SK-N-MC (cell line): ENCODE data around the gene STON2.

Experiments used
- DNase-seq: peaks from one replicate; pipeline ENCODE4 v3.0.0-alpha.2; 2011; ENCODE audit warnings: low read depth, low spot score
- H3K27ac ChIP-seq: fragments of 200-600 bp; sonication (generic); 2 replicates; pipeline ENCODE4 v1.5.1; 2016; ENCODE audit warnings: mixed run types
- H3K36me3 ChIP-seq: fragments of 200-600 bp; sonication (generic); 2 replicates; pipeline ENCODE4 v1.6.1; 2017; ENCODE audit warnings: antibody characterized with exemption, low read length, mixed read lengths; ENCODE audit not compliant: insufficient read depth
- H3K4me3 ChIP-seq: fragments of 200-600 bp; sonication (generic); 2 replicates; pipeline ENCODE4 v1.5.1; 2016
- H3K9ac ChIP-seq: fragments of 200-600 bp; sonication (generic); 2 replicates; pipeline ENCODE4 v1.8.0; 2017; ENCODE audit warnings: mixed run types, mixed read lengths; ENCODE audit not compliant: insufficient read length
- H3K9me3 ChIP-seq: fragments of 200-600 bp; sonication (generic); 2 replicates; pipeline ENCODE4 v1.6.1; 2017; ENCODE audit warnings: low read depth, mild to moderate bottlenecking, antibody characterized with exemption, low read length, moderate library complexity, mixed read lengths
- EZH2 ChIP-seq: fragments of 200-600 bp; sonication (generic); IDR thresholded peaks from one replicate; pipeline ENCODE4 v1.6.1; 2017; ENCODE audit warnings: antibody characterized with exemption
- FOXP2 ChIP-seq: optimal IDR thresholded peaks from 2 replicates; pipeline ENCODE3; 2011; ENCODE audit warnings: mild to moderate bottlenecking, moderate library complexity; ENCODE audit not compliant: insufficient read depth; ENCODE audit errors: extremely low read length, control extremely low read depth
- POLR2AphosphoS5 ChIP-seq: IDR thresholded peaks from 2 replicates; pipeline ENCODE4 v1.6.1; 2012; ENCODE audit warnings: mild to moderate bottlenecking, low read depth, low read length, borderline replicate concordance

STON2 gene

DNA sequence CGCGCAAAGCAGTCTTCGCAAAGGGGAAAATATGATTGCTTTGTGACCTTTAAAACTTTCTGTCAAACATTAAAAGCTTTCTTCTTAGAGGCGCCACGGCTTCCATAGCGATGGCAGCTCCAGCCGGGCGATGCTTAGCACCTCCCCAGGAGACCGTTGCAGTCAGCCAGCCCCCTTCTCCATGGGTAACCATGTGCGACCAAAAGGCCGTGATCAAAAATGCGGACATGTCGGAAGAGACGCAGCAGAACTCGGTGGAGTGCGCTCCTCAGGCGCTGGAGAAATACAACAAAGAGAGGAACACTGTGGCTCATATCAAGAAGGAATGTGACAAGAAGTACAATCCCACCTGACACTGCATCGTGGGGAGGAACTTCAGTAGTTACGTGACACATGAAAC, 12.7 kb upstream of the STON2 start:
- no peaks in the 10 kb centered on the region for H3K36me3 ChIP-seq
- no peak for TF ChIP-seq EZH2
- no peak for TF ChIP-seq POLR2AphosphoS5
- no peak for TF ChIP-seq FOXP2
- H3K27ac ChIP-seq: no peak overlapping the region
- no peaks in the 10 kb centered on the region for H3K9me3 ChIP-seq
- H3K9ac ChIP-seq: no peak overlapping the region
- H3K4me3 ChIP-seq: no peak overlapping the region
- DNase-seq: no peak

DNA sequence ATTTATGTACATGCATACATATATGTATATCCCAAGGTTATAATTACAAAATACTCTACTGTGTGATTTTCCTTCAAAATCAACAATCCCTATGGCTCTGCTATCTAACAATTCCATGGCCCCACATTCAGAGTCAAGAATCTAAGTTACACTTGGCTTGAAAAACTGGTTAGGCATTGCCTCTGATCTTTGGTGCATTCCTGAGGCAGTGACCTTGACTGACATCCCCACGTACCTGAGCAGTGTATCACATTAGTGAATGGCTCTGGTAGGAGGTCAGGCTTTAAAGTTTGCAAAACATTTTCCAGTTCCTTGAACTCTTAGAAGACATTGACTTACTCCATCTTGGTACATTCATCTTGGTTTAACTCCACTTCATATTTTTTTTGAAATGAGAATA, 8.5 kb upstream of the STON2 start:
- Histone ChIP-seq H3K27ac (no peak overlapping the region), H3K4me3 (no peak overlapping the region), H3K9me3 (no peaks in the 10 kb centered on the region), H3K9ac (no peak overlapping the region), H3K36me3 (no peaks in the 10 kb centered on the region)
- TF ChIP-seq POLR2AphosphoS5: no peak
- no peak for TF ChIP-seq EZH2
- TF ChIP-seq FOXP2: no peak
- DNase-seq: no peak

DNA sequence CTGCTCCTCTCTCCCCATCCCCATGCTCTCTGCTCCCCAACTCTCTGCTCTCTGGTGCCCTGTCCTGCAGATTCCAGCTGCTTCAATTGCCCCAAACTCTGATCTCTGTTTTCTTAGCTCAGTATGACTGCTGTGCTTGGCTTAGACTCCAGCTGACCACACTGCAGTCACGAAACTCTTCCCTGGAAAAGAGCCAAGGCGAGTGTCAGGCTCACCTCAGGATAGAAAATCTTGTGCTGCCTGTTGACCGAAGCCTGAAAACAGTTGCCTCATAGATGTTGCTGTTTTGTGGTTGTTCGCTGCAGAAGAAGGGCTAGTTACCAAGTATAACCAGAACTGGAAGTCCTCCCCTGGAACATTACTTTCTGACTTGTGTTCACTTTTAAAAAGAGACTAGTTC, 6.7 kb upstream of the STON2 start:
- TF ChIP-seq FOXP2 (no peak), EZH2 (no peak), POLR2AphosphoS5 (no peak)
- no peak for DNase-seq
- no peak overlapping the region for H3K4me3 ChIP-seq
- no peaks in the 10 kb centered on the region for H3K9me3 ChIP-seq
- H3K36me3 ChIP-seq: no peaks in the 10 kb centered on the region
- H3K27ac ChIP-seq: no peak overlapping the region
- H3K9ac ChIP-seq: no peak overlapping the region

DNA sequence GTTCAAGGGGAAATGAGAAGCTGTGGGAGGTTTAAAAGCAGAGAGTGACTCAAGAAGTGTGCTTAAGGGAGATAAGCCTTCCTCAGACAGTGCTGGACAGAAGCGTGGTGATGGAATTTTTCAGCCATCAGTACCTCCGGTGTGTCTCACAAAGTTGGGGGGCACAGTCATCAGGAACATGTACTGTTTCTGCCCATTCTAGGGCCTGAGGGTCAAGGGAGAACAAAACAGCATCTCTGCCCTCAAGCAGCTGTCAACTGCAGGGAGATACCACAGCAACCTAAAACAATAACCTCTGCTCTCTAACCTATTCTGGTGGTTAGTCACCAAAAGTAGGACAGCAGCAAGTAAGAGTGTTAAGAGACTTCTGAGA, 2.0 kb upstream of the STON2 start:
- Histone ChIP-seq H3K27ac (no peak overlapping the region), H3K4me3 (no peak overlapping the region), H3K9ac (no peak overlapping the region), H3K36me3 (no peaks in the 10 kb centered on the region), H3K9me3 (no peaks in the 10 kb centered on the region)
- no peak for DNase-seq
- TF ChIP-seq POLR2AphosphoS5: no peak
- no peak for TF ChIP-seq FOXP2
- no peak for TF ChIP-seq EZH2

DNA sequence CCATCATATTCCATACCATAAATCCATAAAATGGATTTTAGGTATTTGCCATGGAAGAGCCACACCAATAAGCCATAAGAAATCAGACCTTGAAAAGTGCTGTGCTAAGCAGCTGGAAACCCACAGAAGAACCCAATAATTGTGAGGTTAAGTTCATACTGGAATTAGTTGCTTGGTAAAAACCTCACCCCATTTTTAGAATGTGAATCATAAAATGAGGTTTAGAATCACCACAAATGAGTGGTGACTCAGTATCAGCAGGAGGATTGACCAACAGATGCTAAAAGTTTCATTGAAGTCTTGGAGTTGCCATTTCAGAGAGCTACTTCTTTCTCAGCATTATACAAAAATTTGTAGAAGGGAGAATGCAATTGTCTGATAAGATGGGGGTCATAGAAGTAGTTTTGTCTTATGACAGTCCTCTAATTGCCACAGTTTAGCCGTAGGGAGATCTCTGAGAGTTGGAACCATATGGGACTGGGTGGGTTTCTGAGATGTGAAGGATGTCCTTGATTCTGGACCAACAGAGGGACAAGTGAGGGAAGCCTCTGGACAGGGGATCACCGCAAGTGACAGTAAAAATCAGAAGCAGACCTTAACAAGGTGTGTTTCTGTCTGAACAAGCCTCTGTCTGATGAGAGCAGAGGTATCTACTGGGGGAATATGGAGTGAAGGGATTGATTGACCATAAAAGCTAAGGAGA, 1.4 kb upstream of the STON2 start:
- DNase-seq: no peak
- Histone ChIP-seq H3K9me3 (no peaks in the 10 kb centered on the region), H3K36me3 (no peaks in the 10 kb centered on the region), H3K27ac (no peak overlapping the region), H3K4me3 (no peak overlapping the region; the same call in 1 of the 2 replicates), H3K9ac (no peak overlapping the region)
- TF ChIP-seq FOXP2 (no peak), EZH2 (no peak), POLR2AphosphoS5 (no peak)

DNA sequence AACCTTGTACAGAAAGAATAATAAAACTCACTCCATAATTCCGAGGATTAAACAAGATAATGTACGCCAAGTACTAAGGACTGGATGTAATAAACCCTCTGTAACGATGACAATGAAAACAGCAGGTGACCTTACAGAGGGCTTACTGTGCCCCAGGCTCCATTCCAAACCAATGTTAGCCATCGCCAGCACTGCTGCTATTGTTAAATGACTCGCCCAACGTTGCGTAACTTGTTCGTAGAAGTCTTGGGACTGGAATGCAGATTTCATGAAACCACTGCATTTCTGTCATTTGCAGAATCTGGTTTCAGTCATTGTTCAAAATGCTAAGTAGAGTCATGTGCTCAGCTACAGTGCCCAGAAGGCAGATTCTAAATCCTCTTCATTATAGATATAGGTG, 728 bp upstream of the STON2 start:
- no peaks in the 10 kb centered on the region for H3K36me3 ChIP-seq
- H3K9ac ChIP-seq: no peak overlapping the region
- H3K4me3 ChIP-seq: peak overlapping the region; percentile 37; the same call in 1 of the 2 replicates
- DNase-seq: no peak
- H3K27ac ChIP-seq: peak overlapping the region; percentile 38; the same call in 1 of the 2 replicates
- H3K9me3 ChIP-seq: no peaks in the 10 kb centered on the region
- TF ChIP-seq FOXP2 (no peak), EZH2 (no peak), POLR2AphosphoS5 (no peak)

DNA sequence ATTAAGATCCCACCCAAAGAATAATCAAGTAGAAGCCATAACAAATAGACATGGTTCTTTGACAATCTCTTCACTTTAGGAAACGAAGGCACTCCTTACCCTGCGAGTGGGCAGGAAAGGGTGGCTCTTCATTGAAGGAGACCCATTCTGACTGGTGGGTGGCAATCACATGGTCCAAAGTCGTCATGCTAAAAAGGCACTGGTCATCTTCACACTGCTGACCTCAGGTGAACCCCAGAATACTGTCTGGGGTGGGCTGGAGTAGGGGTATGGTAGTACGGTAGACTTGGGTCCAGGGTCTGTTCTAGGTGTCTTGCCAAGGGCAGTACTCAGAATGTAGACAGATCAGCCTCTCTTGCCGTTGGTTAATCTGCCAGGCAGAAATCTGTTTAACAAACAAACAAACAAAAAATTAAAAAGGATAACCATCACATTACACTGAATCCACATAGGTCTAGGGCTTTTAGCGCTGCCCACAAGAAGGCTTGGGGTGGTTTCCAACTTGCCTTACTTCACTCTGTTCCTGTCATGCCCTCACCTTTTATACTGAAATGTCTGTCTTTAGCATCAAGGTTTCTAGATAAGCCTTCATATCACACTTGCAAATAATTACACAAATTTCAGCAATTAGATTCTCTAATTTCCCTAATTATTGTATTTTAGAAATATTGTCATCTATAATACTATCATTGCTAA, 1.8 kb downstream of the STON2 start:
- Histone ChIP-seq H3K36me3 (no peaks in the 10 kb centered on the region), H3K9me3 (no peaks in the 10 kb centered on the region), H3K4me3 (no peak overlapping the region), H3K27ac (no peak overlapping the region), H3K9ac (no peak overlapping the region)
- no peak for DNase-seq
- TF ChIP-seq POLR2AphosphoS5 (no peak), FOXP2 (no peak), EZH2 (no peak)

DNA sequence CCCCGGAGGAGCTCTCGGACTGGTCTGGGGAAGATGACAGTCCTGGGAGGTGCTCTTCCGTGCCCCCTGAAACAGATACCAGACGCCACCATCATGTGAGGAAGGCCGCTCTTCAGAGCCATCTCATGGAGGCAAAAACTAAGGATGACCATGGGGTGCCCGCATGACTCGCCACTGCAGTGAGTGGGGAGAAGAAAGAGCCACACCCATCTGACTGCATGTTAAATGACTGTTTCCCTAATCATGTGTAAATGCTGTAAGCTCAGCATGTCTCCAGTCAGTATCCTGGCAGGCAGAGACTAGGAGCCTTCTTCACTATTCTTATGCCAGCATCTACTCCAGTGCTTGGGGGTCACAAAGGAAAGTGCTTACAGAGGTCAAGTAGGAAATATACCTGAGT, 4.0 kb downstream of the STON2 start:
- H3K36me3 ChIP-seq: peaks cover 4% of the 10 kb centered on the region; the same call in 1 of the 2 replicates
- no peak overlapping the region for H3K9ac ChIP-seq
- H3K4me3 ChIP-seq: no peak overlapping the region
- no peak for DNase-seq
- H3K9me3 ChIP-seq: no peaks in the 10 kb centered on the region; the same call in 1 of the 2 replicates
- no peak overlapping the region for H3K27ac ChIP-seq
- no peak for TF ChIP-seq FOXP2
- no peak for TF ChIP-seq POLR2AphosphoS5
- no peak for TF ChIP-seq EZH2

DNA sequence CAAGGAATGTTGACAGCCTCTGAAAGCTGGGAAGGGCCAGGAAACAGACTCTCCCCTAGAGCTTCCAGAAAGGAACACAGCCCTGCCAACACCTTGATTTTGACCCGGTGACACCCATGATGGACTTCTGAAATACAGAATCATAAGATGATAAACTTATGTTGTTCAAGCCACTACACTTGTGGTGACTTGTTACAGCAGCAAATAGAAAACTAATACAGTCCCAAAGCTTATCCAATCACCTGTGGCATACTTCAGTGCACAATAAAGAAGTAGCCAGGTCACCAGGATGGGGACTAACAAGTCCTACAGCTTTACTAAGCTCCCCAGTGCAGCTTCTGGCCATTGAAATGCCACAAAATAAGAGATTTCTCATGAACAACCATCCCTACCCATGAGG, 5.4 kb downstream of the STON2 start:
- no peak overlapping the region for H3K27ac ChIP-seq
- no peak for DNase-seq
- peaks cover 4% of the 10 kb centered on the region; the same call in 1 of the 2 replicates for H3K36me3 ChIP-seq
- no peak overlapping the region for H3K4me3 ChIP-seq
- TF ChIP-seq FOXP2 (no peak), EZH2 (no peak), POLR2AphosphoS5 (no peak)
- H3K9me3 ChIP-seq: no peaks in the 10 kb centered on the region; the same call in 1 of the 2 replicates
- H3K9ac ChIP-seq: no peak overlapping the region
